Measurements from ENCODE around the gene UNCX.
"Not testable (repeated sequence)": the region's sequence is repeated elsewhere in the genome, so short reads cannot be mapped to it uniquely, and the experiment has no call there.

The UNCX gene

DNA sequence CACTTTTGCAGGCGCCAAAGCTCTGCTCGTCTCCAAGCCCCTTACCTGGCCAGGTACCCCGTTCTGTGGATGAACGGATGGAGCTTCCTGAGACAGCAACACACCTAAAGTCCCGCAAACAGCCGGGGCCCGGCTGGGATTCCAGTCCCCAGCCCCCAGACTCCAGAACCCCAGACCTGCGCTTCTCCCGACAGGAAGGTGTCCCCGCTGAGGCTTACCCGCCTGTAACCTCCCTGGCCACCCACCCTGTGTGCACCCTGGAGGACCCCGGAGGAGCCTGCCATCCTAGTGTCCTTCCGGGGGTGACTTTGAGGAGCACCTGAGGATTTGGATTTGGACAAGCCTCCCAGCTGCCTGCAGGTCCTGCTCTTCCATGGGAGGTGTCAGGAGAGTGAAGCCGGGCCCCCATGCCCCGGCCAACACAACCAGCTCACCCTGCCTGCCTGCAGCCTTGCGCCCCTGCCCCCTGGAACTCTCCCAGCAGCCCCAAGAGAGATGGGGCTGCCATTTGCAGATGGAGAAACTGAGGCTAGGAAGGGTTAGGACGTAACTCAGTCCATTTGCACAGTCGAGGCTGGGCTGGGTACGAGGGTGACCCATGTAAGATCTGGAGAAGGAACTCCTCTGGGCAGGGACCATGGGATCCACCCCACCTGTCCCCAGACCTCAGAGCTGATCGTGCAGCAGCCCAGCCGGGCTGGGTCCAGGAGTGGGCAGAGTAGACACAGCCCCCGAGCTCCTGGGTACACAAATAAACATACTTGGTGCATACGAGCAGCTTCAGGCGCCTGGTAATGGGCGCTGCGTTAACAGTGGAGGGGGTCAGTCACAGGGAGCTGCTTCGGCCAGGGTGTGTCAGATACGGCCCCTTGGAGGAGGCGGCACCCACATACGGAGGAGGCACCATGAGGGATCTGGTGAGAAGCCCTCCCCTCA is 31.9 kb downstream of the UNCX start:
- Mint-ChIP-seq H3K27ac (no peak overlapping the region), H3K9me3 (ENCODE audit: low read depth) (no peaks in the 10 kb centered on the region), H3K27me3 (peaks cover 23% of the 10 kb centered on the region), H3K4me3 (no peak overlapping the region), H3K4me1 (ENCODE audit: low read depth) (no peaks in the 10 kb centered on the region), H3K36me3 (no peaks in the 10 kb centered on the region)

DNA sequence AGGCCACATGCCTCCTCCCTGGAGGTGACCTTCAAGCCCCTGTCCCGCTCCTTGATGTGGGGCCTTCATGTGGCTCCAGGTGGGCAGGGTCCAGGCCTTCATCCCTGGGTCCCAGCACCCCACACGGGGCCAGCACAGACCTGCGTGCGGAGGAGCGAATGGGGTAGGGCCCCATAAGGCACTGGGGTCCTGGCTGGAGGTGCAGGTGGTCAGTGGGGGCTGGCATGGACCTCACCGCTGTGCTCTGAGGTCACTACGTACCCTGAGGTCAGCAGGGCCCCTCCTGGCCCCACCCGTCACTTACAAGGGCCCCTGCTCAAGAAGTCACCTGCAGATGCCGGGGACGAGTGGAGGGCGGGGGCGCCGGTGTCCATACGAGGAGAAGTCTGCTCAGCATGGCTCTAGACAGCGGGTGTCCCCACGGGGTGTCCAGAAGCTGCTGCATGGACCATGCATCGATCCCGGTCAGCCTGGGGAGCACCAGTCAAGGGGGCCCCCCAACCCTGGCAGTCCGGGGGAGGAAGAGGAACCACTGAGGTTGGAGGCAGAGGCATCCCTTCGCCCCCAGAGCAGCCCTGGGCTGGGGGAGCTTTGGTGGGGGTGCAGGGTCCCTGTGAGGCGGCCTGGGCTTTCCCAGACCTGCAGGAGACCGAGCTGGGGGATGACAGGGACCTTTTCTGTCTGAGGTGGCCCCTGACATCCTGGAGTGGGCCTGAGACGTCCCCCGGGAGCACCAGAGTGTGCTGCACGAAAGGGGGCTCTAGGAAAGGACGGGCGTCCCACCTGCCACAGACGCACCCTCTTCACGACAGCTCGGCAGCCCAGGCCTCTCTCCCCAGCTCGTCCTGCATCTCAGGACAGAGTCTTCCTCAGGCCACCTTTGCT is 34.6 kb downstream of the UNCX start:
- no peaks in the 10 kb centered on the region for H3K9me3 Mint-ChIP-seq (ENCODE audit: low read depth)
- no peak overlapping the region for H3K27ac Mint-ChIP-seq
- no peak overlapping the region for H3K4me3 Mint-ChIP-seq
- H3K4me1 Mint-ChIP-seq (ENCODE audit: low read depth): no peaks in the 10 kb centered on the region
- no peaks in the 10 kb centered on the region for H3K36me3 Mint-ChIP-seq
- H3K27me3 Mint-ChIP-seq: peaks cover 21% of the 10 kb centered on the region

DNA sequence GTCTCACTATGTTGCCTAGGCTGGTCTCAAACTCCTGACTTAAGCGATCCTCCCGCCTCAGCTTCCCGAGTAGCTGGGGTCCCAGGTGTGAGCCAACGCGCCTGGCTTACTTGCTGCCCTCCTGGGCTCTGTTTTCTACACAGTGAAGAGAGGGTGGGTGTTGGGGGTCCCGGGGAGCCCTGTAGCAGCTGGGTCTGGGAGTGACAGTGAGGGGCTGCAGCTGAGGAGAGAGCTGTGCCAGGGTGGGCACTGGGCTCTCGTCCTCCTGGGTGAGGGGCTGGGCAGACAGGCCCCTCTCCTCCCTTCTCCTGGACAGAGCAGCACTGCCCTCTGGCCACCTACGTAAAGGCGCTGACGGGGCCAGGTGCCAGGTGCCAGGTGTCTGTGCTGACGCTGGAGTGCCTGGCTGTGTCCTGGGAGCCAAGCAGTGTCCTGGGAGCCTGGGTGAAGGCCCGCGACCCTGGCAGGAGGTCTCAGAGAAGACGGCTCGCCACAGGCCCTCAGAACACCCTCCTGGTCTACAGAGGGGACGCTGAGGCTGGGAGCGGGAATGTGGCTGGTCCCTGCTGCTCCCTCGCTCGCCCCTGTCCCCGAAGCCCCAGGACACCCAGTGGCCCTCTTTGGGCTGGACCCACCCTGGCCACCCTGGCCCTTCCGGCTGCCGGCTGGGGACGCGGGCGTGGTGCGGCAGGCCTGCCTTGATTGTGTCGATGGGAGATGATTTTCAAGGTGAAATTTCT is 35.6 kb downstream of the UNCX start:
- no peak overlapping the region for H3K4me3 Mint-ChIP-seq
- no peaks in the 10 kb centered on the region for H3K4me1 Mint-ChIP-seq (ENCODE audit: low read depth)
- H3K9me3 Mint-ChIP-seq (ENCODE audit: low read depth): no peaks in the 10 kb centered on the region
- H3K27ac Mint-ChIP-seq: no peak overlapping the region
- no peaks in the 10 kb centered on the region for H3K36me3 Mint-ChIP-seq
- peaks cover 21% of the 10 kb centered on the region for H3K27me3 Mint-ChIP-seq

DNA sequence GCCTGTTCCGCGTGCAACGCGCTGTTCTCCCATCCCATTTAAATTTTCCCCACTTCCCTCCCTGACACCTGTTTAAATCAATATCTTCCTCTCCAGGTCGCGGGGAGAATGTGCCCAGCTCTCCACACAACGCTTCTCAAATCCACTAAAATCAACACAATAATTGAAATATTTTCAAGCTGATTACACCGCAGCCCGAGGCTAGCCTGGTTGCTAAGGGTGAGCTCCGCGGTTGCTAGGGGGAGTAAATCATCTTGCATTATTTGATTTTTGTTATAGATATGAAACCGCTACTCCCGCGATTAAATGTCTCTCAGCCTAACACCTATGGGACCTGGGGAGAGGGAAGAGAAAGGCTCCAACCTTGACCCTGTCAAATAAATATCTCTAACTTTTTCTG is 36.2 kb downstream of the UNCX start:
- Mint-ChIP-seq H3K27me3 (peaks cover 18% of the 10 kb centered on the region), H3K4me1 (ENCODE audit: low read depth) (no peaks in the 10 kb centered on the region), H3K27ac (no peak overlapping the region), H3K4me3 (no peak overlapping the region), H3K36me3 (no peaks in the 10 kb centered on the region), H3K9me3 (ENCODE audit: low read depth) (no peaks in the 10 kb centered on the region)

DNA sequence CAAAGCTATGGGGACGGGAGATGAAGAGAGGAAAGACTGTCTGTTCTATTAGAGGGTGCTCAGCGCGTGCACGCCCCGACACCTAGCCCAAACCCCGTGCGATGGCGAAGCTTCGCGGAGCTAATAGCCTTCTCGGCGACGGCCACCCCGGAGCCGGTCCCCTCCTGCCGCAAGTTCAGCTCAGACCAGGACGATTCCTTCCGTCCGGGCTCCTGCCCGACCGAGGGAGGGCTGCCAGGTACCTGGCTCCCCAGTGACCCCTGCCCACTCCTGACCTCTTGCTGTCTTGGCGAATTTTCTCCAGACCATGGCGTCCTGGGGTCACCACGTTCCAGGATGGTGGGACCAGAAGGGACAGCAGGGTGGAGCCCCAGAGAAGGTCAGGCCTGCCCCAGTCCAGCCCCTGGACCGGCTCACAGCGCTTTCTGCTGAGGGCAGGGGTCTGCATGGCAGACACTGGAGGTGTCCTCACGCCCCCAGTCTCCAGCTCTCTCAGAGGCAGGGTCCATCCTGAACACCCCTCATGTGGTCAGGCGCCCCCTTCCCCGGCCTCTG is 36.7 kb downstream of the UNCX start:
- Mint-ChIP-seq H3K4me3 (no peak overlapping the region), H3K27ac (no peak overlapping the region), H3K4me1 (ENCODE audit: low read depth) (no peaks in the 10 kb centered on the region), H3K27me3 (peaks cover 18% of the 10 kb centered on the region), H3K9me3 (ENCODE audit: low read depth) (no peaks in the 10 kb centered on the region), H3K36me3 (no peaks in the 10 kb centered on the region)

DNA sequence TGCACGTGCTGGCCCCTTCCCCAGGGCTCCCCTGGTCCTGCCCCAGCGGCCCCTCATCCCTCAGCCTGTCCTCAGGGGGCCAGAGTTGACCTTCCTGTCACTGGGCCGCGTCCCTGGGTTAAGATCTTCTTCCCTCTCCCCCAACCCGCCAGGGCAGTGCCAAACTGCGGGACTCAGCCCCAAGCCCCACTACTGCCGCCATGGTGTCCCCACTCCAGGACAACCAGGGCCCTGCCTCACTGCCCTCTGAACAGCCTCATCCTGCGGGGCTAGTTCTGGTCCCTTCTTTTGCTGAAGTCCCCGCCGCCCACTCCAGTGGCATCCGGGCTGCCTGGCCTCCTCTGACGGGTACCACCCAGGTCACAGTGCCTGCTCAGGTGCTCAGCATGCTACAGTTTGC is 37.5 kb downstream of the UNCX start:
- Mint-ChIP-seq H3K9me3 (ENCODE audit: low read depth) (no peaks in the 10 kb centered on the region), H3K27me3 (peaks cover 14% of the 10 kb centered on the region), H3K36me3 (no peaks in the 10 kb centered on the region), H3K4me1 (ENCODE audit: low read depth) (no peaks in the 10 kb centered on the region), H3K27ac (no peak overlapping the region), H3K4me3 (no peak overlapping the region)

DNA sequence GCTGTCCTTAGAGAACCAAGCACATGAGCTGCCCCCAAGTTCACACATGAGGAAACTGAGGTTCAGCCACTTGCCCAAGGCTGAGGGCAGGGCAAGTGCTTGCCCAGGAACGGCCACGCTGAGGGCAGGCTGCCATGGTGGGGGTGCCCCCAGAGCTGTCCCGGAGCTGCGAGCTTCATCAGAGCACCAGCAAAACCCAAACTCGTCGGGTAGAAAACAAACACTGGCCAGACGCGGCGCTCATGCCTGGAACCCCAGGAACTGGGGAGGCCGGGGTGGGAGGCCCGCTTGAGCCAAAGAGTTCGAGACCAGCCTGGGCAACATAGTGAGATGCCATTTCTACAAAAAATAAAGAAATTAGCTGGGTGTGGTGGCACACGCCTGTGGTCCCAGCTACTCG is 38.4 kb downstream of the UNCX start:
- Mint-ChIP-seq H3K27me3 (peaks cover 8% of the 10 kb centered on the region), H3K9me3 (ENCODE audit: low read depth) (no peaks in the 10 kb centered on the region), H3K27ac (no peak overlapping the region), H3K4me1 (ENCODE audit: low read depth) (no peaks in the 10 kb centered on the region), H3K36me3 (no peaks in the 10 kb centered on the region), H3K4me3 (no peak overlapping the region)

DNA sequence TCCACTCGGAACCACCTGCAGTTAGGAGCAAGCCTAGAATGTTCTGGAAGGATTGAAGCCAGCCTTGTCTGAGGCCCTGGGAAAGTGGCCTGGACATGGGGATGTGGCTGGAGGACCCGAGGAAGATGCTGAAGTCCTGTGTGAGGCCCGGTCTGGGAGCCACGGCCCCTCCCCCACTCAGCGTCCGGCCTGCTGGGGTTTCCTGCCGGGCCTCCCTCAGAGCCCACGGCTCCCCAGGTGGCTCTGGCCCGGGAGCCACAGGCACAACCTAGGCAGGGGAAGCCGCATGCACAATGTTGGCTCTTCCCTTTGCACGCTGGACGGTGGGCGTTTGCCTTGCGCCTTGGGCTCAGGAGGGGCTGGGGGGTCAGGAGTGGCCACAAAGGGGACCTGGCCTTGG is 39.0 kb downstream of the UNCX start:
- peaks cover 6% of the 10 kb centered on the region for H3K27me3 Mint-ChIP-seq
- no peak overlapping the region for H3K4me3 Mint-ChIP-seq
- H3K4me1 Mint-ChIP-seq (ENCODE audit: low read depth): no peaks in the 10 kb centered on the region
- no peaks in the 10 kb centered on the region for H3K36me3 Mint-ChIP-seq
- no peaks in the 10 kb centered on the region for H3K9me3 Mint-ChIP-seq (ENCODE audit: low read depth)
- H3K27ac Mint-ChIP-seq: no peak overlapping the region

DNA sequence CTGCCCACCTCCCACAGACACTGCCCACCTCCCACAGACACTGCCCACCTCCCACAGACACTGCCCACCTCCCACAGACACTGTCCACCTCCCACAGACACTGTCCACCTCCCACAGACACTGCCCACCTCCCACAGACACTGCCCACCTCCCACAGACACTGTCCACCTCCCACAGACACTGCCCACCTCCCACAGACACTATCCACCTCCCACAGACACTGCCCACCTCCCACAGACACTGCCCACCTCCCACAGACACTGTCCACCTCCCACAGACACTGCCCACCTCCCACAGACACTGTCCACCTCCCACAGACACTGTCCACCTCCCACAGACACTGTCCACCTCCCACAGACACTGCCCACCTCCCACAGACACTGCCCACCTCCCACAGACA is 39.5 kb downstream of the UNCX start:
- not testable (repeated sequence) for H3K4me1 Mint-ChIP-seq (ENCODE audit: low read depth); H3K27ac Mint-ChIP-seq

DNA sequence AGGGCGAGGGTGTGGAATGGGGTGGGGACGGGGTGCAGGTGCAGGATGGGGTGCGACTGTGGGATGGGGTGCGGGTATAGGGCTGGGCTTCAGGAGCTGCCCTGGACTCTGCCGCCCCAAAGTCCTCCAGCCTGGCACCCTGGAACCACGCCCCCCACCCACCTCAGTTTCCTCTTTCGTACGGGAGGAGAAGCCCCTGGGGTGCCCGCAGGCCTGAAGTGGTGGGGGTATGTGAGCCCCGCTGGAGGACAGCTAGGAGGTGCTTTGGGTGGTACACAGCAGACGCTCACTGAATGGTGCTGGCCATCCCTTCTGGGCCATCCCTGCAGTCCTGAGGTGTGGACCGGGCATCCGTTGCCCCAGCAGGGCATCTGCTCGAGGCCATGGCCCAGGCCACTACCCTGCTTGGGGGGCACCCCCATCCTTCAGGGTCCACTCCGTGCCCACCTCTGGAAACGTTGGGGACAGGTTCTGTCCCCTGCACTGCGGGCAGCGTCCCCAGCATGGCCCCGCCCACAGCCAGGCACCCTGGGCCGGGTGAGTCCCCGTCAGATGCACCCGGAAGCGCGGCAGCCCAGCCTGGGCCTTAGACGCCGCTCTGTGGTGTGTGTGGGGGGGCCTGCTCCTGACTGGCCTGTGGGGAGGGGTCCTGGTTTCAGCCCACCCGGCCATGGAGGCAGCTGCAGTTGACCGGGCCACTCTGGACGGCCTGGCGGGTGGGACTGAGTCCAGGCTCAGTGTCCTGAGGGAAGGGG is 41.6 kb downstream of the UNCX start:
- Mint-ChIP-seq H3K36me3 (no peaks in the 10 kb centered on the region), H3K27ac (no peak overlapping the region), H3K4me3 (no peak overlapping the region), H3K4me1 (ENCODE audit: low read depth) (no peaks in the 10 kb centered on the region), H3K27me3 (peaks cover 7% of the 10 kb centered on the region), H3K9me3 (ENCODE audit: low read depth) (no peaks in the 10 kb centered on the region)

More for the DNA sequence above, 39.5 kb downstream of the UNCX start:
- not testable (repeated sequence) for H3K9me3 Mint-ChIP-seq (ENCODE audit: low read depth); H3K4me3 Mint-ChIP-seq; H3K36me3 Mint-ChIP-seq; H3K27me3 Mint-ChIP-seq

DNA sequence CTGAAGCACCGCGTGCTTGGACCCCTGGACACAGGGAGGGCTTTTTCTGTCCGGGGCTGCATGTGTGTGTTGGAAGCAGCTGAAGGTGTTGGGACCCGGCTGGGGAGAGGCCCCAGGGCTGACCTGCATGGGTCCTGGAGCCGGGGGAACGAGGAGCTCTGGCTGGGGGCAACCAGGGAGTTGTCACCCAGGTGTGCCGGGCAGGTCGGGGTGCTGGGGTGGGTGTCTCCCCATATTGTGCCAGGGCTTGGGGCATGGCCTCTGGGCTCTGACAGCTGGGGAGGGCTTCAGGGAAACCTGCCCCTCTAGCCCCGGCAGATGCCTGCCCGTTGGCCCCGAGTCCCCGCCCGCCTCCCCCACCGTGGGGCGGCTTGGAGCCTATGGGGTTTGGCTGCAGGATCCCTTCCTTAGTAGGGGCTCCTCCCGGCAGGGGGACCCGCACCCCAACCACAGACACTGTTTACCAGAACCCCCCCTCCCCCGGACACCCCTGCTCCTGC is 42.3 kb downstream of the UNCX start:
- H3K27me3 Mint-ChIP-seq: peaks cover 7% of the 10 kb centered on the region
- no peaks in the 10 kb centered on the region for H3K36me3 Mint-ChIP-seq
- H3K27ac Mint-ChIP-seq: no peak overlapping the region
- H3K9me3 Mint-ChIP-seq (ENCODE audit: low read depth): no peaks in the 10 kb centered on the region
- H3K4me1 Mint-ChIP-seq (ENCODE audit: low read depth): no peaks in the 10 kb centered on the region
- no peak overlapping the region for H3K4me3 Mint-ChIP-seq

DNA sequence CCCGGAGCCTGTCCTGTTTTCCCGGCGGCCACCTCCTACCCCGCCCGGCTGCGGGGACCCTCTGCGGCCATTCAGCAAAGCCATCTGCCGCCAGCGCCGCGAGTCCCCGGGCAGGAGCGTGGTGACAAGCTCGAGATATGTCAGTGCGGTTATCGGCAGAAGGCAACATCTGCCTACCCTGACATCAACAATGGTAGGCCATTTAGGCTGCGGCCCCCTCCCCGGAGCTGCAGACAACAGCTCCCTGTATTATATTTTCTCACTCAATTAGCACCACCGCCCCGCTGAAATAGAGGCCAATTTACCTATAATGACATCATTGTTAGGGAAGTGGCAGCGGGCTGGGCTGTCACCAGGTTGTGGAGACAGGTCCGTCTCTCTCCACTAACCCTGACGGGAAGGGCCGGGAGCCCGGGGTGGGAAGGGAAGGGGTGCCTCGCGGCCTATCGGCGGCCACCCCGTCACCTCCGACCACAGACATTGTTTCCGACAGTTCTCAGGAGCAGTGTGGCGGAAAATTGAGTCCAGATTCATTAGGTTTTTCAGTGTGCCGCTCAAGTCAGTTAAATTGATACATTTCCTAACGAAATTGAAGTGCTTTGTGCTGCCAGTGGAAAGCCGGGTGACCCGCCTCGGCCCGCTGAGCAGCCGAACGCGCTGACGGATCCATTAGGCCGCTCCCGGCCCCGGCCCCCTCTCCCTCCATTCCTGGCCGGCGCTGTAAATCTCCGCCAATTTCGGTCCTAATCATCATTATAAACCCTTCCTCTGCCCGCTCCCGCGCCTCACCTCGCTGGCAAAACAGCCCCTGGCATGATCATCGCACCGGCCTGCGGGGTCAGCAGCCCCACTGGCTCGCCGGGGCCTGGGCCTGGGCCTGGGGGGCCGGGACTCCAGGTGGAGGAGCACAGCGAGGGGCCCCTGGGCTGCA is 43.0 kb downstream of the UNCX start:
- peaks cover 6% of the 10 kb centered on the region for H3K27me3 Mint-ChIP-seq
- no peak overlapping the region for H3K4me3 Mint-ChIP-seq
- H3K36me3 Mint-ChIP-seq: no peaks in the 10 kb centered on the region
- no peaks in the 10 kb centered on the region for H3K4me1 Mint-ChIP-seq (ENCODE audit: low read depth)
- H3K27ac Mint-ChIP-seq: no peak overlapping the region
- H3K9me3 Mint-ChIP-seq (ENCODE audit: low read depth): no peaks in the 10 kb centered on the region

DNA sequence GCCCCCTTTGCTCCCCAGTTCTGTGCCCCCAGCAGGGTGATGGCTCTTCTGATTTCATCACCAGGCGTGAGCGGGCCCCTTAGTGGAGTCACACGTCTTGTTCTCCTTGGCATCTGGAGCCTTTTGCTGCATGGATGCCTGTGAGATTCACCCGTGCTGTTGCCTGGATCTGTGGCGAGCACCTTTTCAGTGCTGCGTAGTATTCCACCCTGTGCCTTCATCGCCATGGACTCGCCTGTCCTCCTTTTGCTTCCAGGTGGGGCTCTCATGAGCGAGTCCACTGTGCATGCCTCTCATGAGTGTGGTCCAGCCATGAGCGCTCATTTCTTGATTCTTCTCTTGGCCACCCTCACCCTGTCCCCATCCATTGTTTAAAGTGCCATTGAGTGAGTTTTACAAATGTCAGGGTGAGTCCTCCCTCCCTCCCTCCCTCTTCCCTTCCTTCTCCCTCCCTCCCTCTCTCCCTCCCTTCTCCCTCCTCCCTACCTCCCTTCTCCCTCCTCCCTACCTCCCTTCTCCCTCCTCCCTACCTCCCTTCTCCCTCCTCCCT is 44.0 kb downstream of the UNCX start:
- Mint-ChIP-seq H3K4me3 (no peak overlapping the region), H3K4me1 (ENCODE audit: low read depth) (no peaks in the 10 kb centered on the region), H3K9me3 (ENCODE audit: low read depth) (no peaks in the 10 kb centered on the region), H3K36me3 (no peaks in the 10 kb centered on the region), H3K27me3 (peaks cover 4% of the 10 kb centered on the region), H3K27ac (no peak overlapping the region)

Measured in activated naive CD8-positive, alpha-beta T cell (primary cell).